ENCODE results near the gene DHDDS.
"Not testable (repeated sequence)": the region's sequence is repeated elsewhere in the genome, so short reads cannot be mapped to it uniquely, and the experiment has no call there.

The DHDDS gene

DNA sequence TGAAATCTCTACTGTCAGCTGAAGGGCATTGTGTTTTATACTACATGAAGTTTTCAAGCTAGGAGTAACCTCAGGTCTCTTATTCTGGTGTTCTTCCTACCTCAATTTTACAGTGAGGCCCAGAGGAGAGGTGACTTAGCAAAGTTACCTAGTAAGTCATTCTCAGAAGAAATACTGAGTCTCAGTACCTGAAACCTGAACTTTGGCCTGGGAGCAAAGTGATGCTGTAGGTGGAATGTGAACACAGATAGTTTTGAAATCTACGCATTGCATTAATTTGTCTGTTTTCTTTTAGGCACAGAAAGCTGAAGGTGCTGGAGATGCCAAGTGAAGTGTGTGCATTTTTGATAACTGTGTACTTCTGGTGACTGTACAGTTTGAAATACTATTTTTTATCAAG, 42.7 kb downstream of the DHDDS start:
- no peak for FAIRE-seq
- DNase-seq (ENCODE audit: low spot score) = no peak

- no peak for FAIRE-seq
- DNase-seq (ENCODE audit: low spot score) = no peak
Observed at GRCh38 chr1:26475989-26476388, 43.9 kb downstream of the DHDDS start.

DNA sequence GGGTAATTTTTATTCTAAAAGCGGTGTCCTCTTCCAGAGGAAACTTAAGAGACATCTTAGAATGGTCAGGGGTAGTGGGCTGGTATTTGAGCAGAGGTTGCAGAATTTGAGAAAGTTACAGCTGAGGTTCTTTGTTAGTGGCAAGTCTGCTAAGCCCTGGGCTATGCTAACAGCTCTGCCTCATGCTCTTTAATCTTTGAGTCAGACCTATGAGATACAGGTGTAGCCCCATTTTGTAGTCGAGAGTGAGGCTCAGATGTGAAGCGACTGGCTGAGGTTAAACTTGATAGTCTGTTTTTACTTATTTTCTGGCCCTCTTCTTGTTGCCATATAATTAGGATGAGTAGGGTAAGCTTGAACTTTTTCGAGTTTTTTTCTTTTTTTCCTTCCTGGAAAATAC, 44.8 kb downstream of the DHDDS start:
- no peak for DNase-seq (ENCODE audit: low spot score)
- no peak for FAIRE-seq

DNA sequence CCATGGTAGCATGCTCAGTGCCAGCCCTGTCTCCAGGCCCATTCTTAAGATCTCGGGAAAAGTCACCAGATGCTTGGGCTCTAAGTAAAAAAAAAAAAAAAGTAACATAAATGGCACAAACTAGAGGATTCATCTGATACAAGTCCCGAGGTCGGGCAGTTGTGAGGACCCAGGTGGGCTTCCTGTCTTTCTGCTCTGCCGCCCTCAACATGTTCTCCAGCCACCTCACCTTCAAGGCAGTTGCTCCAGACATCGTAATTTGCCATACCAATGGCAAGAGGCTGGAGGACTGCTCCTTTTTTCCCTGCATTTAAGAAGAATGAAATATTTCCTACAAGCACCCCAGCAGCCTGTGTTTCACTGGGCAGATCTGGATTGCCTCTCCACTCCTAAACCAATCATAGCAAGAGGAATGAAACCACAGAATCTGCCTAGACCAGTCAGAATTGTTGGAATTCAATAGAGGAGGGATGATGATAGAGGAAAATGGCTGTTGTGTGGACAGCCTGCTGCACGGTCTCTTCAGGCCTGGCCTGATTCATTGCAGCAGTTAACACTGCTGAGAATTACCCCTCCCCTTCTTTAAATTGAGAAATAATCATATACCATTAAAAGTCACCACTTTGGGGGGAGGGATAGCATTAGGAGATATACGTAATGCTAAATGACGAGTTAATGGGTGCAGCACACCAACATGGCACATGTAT, 45.5 kb downstream of the DHDDS start:
- DNase-seq (ENCODE audit: low spot score) (no peak), FAIRE-seq (no peak)

DNA sequence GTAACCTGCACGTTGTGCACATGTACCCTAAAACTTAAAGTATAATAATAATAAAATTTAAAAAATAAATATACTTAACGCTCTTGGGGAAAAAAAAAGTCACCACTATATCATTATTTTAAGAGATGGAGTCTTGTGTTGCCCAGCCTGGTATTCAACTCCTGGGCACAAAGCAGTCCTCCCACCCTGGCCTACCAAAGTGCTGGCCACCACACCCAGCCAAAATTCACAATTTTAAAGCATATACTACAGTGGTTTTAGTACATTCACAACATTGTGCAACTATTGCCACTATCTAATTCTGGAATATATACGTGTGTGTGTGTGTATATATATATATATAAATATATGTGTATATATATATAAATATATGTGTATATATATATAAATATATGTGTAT, 46.0 kb downstream of the DHDDS start:
- FAIRE-seq (no peak), DNase-seq (ENCODE audit: low spot score) (no peak)

- FAIRE-seq (no peak), DNase-seq (ENCODE audit: low spot score) (no peak)
Observed at GRCh38 chr1:26478988-26479387, 46.9 kb downstream of the DHDDS start.

DNA sequence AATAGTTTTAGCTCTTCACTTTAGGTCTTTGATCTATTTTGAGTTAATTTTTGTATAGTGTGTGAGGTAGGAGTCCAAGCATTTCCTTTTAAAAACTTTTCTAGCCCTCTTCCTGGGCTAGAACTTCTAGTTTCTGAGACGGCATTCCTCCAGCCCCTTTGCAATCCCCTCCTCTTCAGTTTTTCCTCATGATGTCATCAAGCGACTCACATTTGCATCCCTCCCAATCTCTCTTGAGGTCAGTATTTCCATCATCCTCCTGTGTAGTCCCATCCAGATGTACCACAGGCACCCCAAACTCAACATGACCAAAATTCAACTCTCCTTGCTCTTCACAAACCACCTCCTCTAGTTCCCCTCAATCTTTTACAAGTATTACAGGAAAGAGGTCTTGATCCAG, 50.8 kb downstream of the DHDDS start:
- no peak for FAIRE-seq

DNA sequence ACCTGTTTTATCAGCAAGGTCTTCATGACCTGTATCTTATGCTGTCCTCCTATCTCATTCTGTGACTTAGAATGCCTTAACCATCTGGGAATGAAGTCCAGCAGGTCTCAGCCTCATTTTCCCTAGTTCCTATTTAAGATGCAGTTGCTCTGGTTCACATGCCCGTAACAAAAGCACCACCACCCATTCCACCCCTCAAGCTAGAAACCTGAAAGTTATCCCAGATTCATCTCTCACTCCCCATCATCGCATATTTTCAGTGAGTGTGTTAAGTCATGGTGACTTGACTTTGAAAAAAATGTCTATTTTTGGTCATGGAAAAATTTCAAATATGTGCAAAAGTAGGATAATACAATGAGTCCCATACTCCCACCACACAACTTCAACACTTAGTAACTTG, 51.9 kb downstream of the DHDDS start:
- no peak for FAIRE-seq

More for the DNA sequence above, 50.8 kb downstream of the DHDDS start:
- no peak for DNase-seq (ENCODE audit: low spot score)

GRCh38 chr1:26490155-26490554, 58.0 kb downstream of the DHDDS start:
- FAIRE-seq (no peak), DNase-seq (ENCODE audit: low spot score) (no peak)

More for the DNA sequence above, 51.9 kb downstream of the DHDDS start:
- no peak for DNase-seq (ENCODE audit: low spot score)

DNA sequence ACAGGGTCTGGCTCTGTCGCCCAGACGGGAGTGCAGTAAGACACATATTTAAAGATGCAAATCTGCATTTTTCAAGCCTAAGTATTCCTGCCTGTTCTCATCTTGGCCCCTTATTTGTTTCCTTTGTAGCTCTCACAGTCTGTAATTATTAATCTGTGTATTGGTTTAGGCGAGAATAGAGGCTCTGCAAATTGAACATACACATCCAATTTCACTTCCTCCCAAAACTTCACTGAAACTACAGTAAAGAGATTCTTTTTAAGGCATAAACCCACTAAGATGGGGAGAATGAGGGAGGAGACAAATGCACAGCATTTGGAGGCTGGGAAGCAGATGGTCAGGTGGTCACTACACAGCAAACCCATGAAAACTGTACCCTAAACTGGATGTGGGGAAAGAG, 61.1 kb downstream of the DHDDS start:
- FAIRE-seq (no peak), DNase-seq (ENCODE audit: low spot score) (no peak)

DNA sequence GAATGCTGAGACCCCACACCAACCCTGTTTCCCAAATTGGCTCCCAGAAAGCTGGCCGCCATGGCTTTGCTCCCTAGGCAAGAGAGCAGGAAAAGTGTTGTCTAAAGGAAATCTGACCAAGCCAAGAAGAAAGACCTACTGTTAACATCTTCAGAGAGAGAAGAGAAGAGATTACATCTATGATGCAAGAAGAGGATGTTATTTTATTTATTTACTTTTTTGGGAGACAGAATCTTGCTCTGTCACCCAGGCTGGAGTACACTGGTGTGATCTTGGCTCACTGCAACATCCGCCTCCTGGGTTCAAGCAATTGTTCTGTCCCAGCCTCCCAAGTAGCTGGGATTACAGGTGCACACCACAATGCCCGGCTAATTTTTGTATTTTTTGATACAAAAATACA, 61.8 kb downstream of the DHDDS start:
- no peak for DNase-seq (ENCODE audit: low spot score)
- no peak for FAIRE-seq

- no peak for FAIRE-seq
- no peak for DNase-seq (ENCODE audit: low spot score)
Observed at GRCh38 chr1:26496861-26497260, 64.7 kb downstream of the DHDDS start.

DNA sequence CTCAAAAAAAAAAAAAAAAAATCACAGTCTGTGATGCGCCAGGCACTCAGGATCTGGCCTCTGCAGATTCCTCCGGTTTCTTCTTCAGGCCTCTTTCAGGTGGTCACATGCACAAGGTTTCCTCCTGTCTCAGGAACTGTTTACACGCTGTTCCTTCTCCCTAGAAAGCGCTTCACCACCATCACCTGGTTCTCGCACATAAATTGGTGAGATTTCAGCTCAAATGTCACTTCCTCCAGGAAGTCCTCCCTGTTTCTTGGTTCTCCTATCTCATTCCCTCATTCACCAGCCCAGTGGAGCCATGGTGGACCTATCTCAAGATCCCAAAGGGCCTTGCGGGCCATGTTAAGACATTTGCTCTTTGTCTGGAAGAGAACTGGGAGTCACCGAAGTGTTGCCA, 66.8 kb downstream of the DHDDS start:
- FAIRE-seq = no peak

DNA sequence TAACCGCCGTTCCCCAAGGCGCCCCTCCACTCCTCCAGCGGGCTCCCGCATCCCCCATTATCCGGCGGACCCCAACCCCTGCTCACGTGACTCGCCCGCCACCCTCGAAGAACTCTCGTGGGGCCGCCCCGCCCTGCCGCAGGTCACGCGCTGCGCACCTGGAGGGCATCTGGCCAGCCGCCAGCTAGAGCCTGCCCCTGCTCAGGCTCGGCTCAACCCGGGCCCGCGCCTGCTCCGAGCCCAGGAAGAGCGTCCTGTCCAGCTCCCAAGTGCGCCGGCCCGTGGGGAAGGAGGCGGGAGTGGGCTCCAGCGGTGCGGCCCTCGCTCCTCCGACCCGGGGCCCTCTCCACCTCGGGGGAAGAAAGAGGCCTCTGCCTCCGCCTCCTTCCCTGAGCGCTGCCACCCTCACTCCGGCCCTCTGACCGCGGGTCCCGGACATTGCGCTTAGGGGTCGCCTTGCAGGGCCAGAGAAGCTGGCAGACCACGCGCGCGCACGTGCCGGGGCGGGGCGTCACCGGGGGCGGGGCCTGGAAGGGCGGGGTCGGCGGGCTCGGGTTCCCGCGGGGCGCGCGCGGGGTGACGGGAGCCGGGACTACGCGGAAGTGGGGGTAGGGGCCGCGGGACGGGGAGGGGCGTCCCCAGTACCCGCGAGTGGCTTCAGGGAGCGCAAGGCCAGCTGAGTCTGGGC, 68.5 kb downstream of the DHDDS start:
- FAIRE-seq (peak; percentile 9), DNase-seq (ENCODE audit: low spot score) (peak; percentile 93)

More for the DNA sequence above, 66.8 kb downstream of the DHDDS start:
- no peak for DNase-seq (ENCODE audit: low spot score)

- not testable (repeated sequence) for DNase-seq (ENCODE audit: low spot score); FAIRE-seq
Observed at GRCh38 chr1:26510711-26511110, 78.6 kb downstream of the DHDDS start.

DNA sequence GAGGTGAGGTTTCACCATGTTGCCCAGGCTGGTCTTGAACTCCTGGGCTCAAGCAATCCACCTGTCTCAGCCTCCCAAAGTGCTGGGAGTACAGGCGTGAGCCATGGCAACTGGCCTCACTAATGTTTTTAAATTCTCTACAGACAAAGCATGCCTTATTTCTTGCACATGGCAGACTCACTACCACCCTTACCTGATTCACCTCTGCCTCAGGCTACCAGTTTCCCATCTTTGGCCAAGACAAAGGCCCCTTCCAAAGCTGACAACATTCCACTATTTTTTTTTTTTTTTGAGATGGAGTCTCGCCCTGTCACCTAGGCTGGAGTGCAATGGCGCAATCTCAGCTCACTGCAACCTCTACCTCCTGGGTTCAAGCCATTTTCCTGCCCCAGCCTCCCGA, 83.7 kb downstream of the DHDDS start:
- not testable (repeated sequence) for FAIRE-seq; DNase-seq (ENCODE audit: low spot score)

DNA sequence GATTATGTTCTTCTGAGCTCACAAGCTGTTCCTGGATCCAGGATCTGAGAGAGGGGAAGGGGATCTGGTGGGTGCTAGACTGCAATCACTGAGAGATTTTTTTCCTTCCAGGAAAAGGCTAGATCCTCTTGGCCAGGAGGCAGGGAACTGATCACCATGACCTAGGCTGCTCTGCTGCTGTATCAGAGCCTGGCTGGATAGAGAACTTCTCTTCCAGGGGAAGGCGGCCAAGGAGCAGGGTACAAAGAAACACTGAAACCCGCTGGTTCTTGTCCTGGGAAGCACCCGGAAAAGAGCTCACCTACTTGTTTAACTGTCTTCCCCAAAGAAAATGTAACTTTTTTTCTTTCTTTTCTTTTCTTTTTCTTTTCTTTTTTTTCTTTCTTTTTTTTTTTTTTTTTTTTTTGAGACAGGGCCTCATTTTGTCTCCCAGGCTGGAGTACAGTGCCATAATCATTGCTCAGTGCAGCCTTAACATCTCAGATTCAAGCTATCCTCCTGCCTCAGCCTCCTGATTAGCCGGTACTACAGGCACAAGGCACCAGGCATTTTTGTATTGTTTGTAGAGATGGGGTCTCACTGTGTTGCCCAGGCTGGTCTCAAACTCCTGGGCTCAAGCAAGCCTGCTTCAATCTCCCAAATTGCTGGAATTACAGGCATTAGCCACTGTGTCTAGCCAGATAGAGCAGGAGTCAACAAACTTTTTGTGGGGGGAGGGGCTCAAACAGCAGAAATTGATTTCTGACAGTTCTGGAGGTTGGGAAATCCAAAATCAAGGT, 85.1 kb downstream of the DHDDS start:
- FAIRE-seq (no peak), DNase-seq (ENCODE audit: low spot score) (no peak)

DNA sequence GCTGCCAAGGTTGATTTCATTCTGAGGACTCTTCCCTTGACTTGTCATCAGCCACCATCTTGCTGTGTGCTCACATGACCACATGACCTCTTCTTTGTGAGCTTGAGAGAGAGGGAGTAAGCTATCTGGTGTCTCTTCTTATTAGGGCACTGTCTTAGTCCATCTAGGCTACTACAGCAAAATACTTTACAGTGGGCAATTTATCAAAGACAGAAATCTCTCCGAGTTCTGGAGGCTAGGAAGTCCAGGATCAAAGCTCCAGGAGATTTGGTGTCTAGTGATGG, 85.6 kb downstream of the DHDDS start:
- FAIRE-seq (no peak), DNase-seq (ENCODE audit: low spot score) (no peak)

DNA sequence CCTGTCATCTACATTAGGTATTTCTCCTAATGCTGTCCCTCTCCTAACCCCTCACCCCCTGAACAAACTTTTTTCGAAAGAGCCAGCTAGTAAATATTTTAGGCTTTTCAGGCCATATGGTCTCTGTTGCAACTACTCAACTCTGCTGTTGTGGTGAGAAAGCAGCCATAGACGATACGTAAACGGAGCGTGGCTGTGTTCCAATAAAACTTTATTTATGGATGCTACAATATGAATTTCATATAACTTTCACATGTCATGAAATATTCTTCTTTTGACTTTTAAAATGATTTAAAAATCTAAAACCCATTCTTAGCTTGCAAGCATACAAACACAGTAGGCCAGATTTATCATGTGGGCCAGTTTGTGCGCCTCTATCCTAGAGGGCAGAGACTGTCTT, 86.2 kb downstream of the DHDDS start:
- FAIRE-seq (no peak), DNase-seq (ENCODE audit: low spot score) (no peak)

GRCh38 chr1:26520339-26520738, 88.2 kb downstream of the DHDDS start:
- no peak for DNase-seq (ENCODE audit: low spot score)
- FAIRE-seq = no peak
